Adrenal gland (tissue), 5 donors: ENCODE results near the gene ADAMTS12.

Source experiments
- POLR2A ChIP-seq, 2 donors: fragments of 450-650 bp; IDR thresholded peaks; one replicate each; pipeline ENCODE4 v1.6.1; 2017; ENCODE audit warnings: antibody characterized with exemption in 2 of 2, mild to moderate bottlenecking in 2 of 2, moderate library complexity in 1 of 2
- TF ChIP-seq, protein P1 (sequence below), 6 experiments: fragments of 450-650 bp in 4 of 6; fragments of 200-600 bp in 2 of 6; sonication (generic) in 1 of 6; IDR thresholded peaks; 1 replicate in 5 of 6; 2 replicates in 1 of 6; pipeline versions ENCODE4 v1.5.1 to v1.8.0; 2016 to 2021; ENCODE audit warnings: antibody characterized with exemption in 6 of 6, mild to moderate bottlenecking in 2 of 6, moderate library complexity in 1 of 6
- donor health status: DM: no; HTN: no; CAD: no.

DNA sequence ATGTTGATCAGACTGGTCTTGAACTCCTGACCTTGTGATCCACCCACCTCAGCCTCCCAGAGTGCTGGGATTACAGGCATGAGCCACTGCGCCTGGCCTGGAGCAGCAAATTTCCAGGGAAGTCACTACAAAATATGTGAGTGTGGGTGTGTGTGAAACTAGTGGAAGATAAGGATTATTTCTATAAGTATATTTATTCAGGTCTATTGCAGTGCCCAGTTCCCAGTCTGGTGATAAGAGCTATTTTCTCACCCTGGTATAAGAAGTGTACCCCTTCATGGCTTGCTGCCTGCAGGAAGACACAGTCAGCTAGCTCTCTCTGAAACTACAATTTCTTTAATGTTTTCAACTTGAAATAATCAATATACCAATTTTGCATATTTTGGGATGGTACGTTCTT lies 414.0 kb downstream of the ADAMTS12 start:
- TF ChIP-seq, protein P1, sequence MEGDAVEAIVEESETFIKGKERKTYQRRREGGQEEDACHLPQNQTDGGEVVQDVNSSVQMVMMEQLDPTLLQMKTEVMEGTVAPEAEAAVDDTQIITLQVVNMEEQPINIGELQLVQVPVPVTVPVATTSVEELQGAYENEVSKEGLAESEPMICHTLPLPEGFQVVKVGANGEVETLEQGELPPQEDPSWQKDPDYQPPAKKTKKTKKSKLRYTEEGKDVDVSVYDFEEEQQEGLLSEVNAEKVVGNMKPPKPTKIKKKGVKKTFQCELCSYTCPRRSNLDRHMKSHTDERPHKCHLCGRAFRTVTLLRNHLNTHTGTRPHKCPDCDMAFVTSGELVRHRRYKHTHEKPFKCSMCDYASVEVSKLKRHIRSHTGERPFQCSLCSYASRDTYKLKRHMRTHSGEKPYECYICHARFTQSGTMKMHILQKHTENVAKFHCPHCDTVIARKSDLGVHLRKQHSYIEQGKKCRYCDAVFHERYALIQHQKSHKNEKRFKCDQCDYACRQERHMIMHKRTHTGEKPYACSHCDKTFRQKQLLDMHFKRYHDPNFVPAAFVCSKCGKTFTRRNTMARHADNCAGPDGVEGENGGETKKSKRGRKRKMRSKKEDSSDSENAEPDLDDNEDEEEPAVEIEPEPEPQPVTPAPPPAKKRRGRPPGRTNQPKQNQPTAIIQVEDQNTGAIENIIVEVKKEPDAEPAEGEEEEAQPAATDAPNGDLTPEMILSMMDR (IDR thresholded peaks at IDR 0.05), result no peak
- TF ChIP-seq POLR2A (IDR thresholded peaks at IDR 0.05), result no peak
